GM18499 (cell line): ENCODE results near the gene HIVEP1.

ENCODE experiments used
- ATAC-seq: cut with Tn5 transposase; IDR thresholded peaks from one replicate; pipeline ENCODE4 v1.9.1; 2021; ENCODE audit warnings: moderate number of reproducible peaks; ENCODE audit not compliant: insufficient read depth, unreplicated experiment

The HIVEP1 gene

DNA sequence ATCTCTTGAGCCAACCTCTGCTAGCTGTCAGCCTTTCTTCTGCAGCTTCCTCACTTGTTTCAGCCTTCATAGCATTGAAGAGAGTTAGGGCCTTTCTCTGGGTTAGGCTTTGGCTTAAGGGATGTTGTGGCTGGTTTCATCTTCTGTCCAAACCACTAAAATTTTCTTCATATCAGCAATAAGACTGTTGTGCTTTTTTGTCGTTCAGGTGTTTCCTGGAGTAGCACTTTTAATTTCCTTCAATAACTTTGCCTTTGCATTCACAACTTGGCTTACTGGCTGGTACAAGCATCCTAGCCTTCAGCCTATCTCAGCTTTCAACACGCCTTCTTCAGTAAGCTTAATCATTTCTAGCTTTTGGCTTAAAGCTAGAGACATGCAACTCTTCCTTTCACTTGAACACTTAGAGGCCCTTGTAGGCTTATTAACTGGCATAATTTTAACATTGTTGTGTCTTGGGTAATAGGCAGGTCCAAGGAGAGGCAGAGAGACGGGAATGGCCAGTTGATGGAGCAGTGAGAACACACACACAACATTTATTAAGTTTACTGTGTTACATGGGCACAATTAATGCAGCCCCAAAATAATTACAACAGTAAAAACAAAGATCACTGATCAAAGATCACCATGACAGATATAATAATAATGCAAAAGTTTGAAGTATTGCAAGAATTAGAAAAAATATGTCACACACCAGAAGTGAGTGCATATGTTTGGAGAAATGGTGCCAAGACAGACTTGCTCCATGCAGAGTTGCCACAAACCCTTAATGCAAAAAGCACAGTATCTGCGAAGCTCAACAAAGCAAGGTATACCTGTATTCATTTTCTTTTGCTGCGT, 98.6 kb downstream of the HIVEP1 start:
- no peak for ATAC-seq

GRCh38 chr6:12111363-12111670, 99.2 kb downstream of the HIVEP1 start:
- ATAC-seq: no peak

- no peak for ATAC-seq
These were observed 100.6 kb downstream of the HIVEP1 start for GRCh38 chr6:12112540-12113189.

- no peak for ATAC-seq
These were observed 101.1 kb downstream of the HIVEP1 start for GRCh38 chr6:12113190-12113577.

DNA sequence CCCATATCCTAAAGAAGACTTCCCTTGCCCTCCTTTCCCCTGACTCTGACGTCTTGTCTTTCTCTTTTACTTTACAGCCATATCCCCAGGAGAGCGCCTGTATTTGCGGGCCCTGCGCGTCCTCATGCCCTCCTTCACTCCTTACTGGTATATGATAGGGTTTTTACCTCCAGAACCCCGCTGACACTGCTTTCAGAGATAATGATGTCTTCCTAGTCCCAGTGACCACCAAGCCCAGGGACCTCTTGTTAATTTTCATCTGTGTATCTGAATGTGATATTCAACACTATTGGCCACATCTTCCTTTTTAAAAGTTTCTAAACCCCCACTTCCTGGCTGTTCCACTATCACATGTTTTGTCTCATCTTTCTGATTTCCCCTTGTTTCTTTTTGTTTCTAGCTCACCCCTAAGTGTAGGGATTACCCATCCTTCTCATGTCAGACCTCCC, 102.0 kb downstream of the HIVEP1 start:
- ATAC-seq: no peak

GRCh38 chr6:12115001-12115400, 102.9 kb downstream of the HIVEP1 start:
- no peak for ATAC-seq

GRCh38 chr6:12115492-12115891, 103.4 kb downstream of the HIVEP1 start:
- ATAC-seq: no peak

DNA sequence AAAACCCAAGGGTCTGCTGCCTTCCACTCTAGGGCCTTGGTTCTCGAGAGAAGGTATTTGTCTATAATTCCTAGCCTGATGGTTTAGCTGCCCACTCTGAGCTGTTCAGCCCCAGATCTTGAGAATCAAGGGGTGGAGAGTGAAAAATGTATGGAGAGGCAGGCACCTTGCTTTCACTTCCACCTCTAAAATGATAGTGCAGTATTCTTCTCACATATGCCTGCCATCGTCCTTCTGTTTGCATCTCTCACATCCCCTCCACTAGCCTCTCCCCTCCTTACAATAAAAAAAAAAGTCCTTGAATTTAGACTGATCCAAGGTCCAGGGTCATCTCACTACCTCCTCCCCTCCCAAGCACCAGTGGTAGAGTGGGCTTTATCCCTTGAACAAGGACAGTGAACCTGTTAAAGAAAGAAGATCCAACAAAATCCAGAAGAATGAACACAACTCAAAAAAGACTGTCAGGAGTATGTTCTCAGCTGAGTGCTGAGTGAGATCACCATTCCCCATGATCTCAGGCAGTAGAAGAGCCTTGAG, 104.2 kb downstream of the HIVEP1 start:
- ATAC-seq: no peak

DNA sequence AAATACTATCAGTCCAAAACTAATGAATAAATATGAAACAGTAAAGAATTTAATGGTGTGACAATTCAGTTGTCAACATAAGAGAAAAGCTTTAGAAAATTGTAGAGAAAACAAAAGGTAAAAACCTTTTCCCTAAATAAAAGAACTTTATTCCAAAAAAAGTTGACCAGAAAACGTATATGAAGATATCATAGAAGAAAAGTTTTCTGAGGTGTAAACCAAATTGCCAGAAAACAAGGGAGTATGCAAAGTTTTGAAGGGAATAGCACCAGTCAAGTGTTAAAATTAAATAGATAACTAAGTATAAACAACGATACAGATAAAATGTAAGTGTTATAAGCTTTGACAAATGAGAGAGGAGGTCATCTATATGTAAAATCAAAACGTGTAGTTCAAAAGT, 104.9 kb downstream of the HIVEP1 start:
- ATAC-seq: no peak

- no peak for ATAC-seq
These were observed 106.5 kb downstream of the HIVEP1 start for GRCh38 chr6:12118607-12119006.

DNA sequence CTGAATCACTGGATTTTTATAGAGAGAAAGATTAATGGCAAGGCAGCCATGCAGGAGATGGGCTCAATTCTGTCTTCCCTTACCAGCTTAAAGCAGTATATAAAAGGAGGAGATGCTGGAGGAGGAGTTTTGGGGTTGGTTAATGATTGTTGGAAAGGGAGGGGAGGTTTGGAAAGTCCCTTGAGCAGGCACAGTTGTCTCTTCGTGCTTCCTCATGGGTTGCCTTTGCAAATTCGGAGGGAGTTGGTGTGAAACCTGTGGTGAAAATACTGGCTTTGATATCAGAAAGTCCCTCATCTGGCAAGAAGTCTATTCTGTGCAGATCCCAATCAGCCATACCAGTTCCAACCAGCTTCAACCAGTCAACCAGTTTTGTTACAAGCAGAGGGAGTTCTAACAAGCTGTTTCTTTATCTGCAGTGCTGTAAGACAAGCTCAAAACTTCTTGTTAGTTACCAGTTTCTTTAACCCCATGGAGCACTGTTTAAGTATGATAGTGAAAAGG, 107.0 kb downstream of the HIVEP1 start:
- ATAC-seq: peak; percentile 49

DNA sequence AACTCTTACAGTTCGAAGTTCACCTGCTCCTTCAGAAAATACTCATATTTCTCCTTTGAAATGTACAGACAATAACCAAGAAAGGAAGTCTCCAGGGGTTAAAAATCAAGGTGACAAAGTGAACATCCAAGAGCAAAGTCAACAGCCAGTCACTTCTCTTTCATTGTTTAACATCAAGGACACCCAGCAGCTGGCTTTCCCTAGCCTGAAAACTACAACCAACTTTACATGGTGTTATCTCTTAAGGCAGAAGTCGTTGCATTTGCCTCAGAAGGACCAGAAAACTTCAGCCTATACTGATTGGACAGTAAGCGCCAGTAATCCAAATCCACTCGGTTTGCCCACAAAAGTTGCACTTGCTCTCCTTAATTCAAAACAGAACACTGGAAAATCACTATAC, 113.3 kb downstream of the HIVEP1 start:
- ATAC-seq: no peak

DNA sequence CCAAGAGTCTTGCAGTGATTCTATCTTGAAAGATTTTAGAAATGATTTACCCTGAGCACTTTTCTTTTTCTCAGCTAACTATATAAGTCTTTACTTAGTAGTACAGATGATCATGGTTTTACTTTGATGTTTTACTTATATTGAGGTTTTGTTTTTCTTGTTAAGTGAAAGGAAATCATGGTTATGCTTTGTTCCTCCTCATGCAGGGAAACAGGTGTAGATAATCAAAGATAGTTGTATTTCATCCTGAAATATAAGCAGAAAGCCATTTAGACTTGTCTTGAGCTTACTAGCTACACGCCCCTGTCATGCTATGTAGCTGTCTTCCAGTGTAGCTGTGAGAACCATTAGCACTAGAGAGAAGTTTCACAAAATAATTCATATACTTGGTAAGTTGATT, 113.9 kb downstream of the HIVEP1 start:
- no peak for ATAC-seq

DNA sequence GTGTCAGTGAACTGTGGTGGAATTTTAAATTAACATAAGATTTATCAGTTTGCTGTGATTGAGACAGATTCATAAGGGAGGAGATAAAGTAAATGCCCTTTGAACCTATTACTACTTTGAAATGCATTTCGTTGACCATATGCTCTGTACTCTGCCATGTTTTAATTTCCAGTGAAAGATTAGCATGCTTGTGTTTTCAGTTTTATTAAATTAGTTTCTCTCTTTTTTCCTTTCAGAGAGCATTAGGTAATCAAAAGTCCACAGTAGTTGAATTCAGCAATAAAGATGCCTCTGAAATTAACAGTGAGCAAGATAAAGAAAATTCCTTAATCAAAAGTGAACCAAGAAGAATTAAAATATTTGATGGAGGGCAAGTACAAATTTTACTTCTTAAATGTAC, 117.4 kb downstream of the HIVEP1 start:
- no peak for ATAC-seq

- ATAC-seq: no peak
These were observed 120.5 kb downstream of the HIVEP1 start for GRCh38 chr6:12132351-12133222.

- ATAC-seq: no peak
These were observed 122.5 kb downstream of the HIVEP1 start for GRCh38 chr6:12134581-12134980.

- ATAC-seq: no peak
These were observed 122.9 kb downstream of the HIVEP1 start for GRCh38 chr6:12134991-12135390.

- no peak for ATAC-seq
These were observed 124.8 kb downstream of the HIVEP1 start for GRCh38 chr6:12136905-12137304.

DNA sequence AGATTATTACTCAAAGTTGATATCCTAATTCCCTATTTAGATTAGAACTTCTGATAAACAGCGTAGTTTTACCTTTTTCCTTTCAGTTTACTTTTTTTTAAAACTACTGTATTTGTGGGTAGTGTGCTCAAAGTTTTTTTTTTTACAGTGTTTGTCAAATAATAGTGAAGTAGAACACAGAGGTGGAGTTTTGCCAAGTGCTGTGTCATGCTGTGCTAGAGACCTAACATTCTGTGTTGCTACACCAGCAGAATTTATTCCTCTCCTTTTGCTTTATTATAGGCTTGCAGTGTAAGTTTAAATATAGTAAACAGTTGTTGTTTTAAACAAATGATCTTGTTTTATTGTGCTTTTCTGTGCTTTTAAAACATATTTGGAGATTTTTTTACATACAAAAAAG, 125.4 kb downstream of the HIVEP1 start:
- ATAC-seq: no peak

- ATAC-seq: no peak
These were observed 126.3 kb downstream of the HIVEP1 start for GRCh38 chr6:12138381-12138780.

- no peak for ATAC-seq
These were observed 126.8 kb downstream of the HIVEP1 start for GRCh38 chr6:12138936-12139335.
